NK-92 (cell line): ENCODE data around the gene PNCK.

Source experiments
- DNase-seq: peaks from one replicate; lab custom pipeline; 2025; ENCODE audit not compliant: unreplicated experiment; lab: John Stamatoyannopoulos, UW

PNCK gene

GRCh38 chrX:153642051-153642654 is 31.5 kb downstream of the PNCK start:
- no peak for DNase-seq

- no peak for DNase-seq
Observed at GRCh38 chrX:153641627-153642026, 32.0 kb downstream of the PNCK start.

GRCh38 chrX:153640736-153641575 is 32.7 kb downstream of the PNCK start:
- no peak for DNase-seq

- no peak for DNase-seq
Observed at GRCh38 chrX:153640045-153640686, 33.4 kb downstream of the PNCK start.

DNA sequence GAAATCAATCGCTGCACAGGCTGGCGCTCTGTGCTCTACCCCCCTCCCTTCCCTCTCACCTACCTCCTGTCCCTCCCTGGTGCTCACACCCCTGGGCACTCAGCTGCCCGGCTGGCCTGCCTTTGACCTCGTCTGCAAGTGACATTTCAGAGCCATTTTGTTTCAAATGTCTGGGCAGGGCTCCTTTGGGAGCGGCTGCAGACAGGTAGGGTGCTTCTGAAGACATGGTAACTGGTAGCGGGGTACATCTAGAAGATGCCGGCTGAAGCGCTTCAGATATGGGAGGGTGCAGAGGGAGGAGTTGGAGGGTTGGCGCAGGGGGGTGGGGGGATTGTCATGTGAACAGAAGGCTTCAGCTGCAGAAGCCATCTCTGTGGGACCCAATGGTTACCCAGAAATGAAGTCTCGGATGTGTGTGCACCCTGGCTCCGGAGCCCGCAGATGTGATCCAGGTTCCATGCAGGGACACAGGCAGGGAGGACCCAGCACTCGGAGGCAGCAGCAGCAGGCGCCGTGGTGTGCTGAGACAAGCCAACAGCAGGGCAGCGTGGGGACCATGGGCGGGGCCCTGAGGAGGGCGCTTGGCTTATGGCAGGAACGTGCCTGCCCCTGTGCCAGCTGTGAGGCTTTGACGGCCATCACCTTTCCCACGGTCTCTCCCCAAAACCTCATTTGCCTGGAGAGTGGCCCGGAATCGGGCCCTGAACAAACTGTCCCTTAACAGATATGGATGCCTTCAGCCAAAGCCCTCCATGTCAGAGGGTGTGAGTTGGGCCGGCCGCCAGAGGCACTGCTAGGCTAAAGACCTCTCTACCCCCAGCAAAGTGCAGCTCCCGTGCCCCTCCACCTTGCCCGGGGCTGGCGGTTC is 34.2 kb downstream of the PNCK start:
- no peak for DNase-seq

GRCh38 chrX:153638436-153639176 is 35.0 kb downstream of the PNCK start:
- DNase-seq: no peak

GRCh38 chrX:153638041-153638371 is 35.6 kb downstream of the PNCK start:
- no peak for DNase-seq

- DNase-seq: no peak
Observed at GRCh38 chrX:153637121-153638040, 36.2 kb downstream of the PNCK start.

GRCh38 chrX:153636716-153637115 is 36.9 kb downstream of the PNCK start:
- DNase-seq: no peak

DNA sequence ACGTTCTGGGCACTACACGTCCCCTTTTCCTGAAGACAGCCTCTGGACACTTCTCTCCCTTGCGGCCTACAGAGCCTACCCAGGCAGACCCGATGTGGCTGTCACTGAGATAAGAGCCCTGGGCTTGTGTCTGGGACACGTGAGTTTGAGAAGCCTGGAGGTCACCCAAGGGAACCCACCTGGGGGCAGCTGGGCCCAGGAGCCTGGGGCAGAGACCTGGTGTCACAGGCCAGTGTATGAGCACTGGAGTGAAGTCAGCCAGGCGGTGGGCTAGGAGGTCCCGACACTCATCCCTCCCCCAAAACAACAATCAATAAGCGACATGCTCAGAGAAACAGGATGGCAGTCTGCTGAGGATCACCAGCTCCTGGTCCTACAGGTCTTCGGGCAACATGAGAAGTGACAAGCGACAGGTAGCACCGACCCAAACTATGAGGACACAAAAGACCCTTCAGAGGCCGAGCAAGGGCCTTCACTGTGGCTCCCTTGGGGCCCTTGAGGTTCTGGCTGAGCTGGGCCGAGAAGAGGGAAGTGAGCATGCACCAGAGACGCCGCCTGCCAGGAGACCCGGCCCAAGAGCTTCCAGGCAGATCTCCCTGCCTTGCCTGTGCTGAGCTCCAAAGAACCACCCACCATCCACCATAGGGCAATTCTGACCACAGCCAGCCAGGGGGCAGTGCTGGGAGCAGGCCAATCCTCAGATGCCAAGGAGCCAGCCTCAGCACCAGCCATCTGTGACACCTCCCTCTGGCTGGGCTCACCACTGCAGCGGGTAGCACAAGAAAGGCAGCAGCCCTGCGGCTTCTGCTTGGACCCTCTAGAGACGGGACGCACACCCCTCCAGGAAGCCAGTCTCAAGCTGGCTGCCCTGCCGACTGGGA is 37.6 kb downstream of the PNCK start:
- no peak for DNase-seq

DNA sequence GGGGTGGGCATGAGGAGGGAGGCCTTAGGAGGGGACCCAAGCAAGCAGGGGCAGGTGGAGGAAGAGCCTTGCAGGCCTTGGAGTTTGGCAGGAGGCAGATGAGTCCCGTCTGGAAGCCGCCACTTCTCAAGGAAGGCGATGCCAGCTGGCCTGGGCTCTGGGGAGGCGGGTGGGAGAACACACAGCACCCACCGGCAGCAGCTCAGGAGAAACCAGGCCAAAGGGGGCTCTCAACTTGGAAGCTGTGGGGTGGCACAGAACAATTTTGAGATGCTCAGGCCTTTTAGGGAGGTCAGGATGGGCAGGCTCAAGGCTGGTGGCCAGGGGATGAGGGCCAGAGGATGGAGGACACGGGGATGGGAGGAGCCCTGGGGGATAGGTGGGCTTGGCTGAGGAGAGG is 38.2 kb downstream of the PNCK start:
- DNase-seq: no peak

GRCh38 chrX:153634832-153635231 is 38.8 kb downstream of the PNCK start:
- DNase-seq: no peak

DNA sequence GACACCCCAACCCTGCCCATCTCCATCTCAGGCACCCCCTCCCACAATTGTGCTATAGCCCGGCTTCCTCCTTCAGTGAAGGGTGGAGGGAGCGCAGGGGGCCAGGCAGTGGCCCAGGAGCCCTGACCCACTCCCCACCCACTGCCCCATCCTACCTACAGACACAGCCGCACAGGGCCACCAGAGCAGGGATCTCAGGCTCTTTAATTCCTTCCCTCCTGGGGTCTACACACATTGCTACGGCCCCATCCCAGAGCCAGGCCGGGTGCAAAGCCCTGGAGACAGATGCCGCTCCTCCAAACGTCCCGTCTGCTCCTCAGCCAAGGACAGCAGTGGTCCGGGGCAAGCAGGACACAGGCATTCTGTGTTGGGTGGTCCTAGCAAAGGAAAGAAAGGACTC is 39.4 kb downstream of the PNCK start:
- DNase-seq: no peak

GRCh38 chrX:153633607-153634180 is 39.9 kb downstream of the PNCK start:
- no peak for DNase-seq

- no peak for DNase-seq
Observed at GRCh38 chrX:153633048-153633447, 40.6 kb downstream of the PNCK start.

DNA sequence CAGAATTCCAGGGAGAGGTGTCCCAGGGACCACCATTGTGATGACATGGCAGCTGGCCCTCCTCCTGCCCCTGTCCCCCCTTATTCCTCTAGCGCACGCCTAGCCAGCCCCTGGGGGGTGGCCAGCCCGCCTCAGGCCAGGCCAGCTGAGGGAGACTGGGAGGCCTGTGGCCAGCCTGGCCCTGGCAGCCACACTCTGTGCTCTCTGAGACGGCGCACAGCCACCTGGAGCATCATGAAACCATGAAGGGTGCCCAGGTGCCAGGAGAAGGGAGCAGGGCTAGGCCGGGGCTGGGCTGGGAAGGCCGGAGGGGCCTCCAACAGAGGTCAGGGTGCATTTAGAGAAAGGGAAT is 41.0 kb downstream of the PNCK start:
- DNase-seq: no peak

DNA sequence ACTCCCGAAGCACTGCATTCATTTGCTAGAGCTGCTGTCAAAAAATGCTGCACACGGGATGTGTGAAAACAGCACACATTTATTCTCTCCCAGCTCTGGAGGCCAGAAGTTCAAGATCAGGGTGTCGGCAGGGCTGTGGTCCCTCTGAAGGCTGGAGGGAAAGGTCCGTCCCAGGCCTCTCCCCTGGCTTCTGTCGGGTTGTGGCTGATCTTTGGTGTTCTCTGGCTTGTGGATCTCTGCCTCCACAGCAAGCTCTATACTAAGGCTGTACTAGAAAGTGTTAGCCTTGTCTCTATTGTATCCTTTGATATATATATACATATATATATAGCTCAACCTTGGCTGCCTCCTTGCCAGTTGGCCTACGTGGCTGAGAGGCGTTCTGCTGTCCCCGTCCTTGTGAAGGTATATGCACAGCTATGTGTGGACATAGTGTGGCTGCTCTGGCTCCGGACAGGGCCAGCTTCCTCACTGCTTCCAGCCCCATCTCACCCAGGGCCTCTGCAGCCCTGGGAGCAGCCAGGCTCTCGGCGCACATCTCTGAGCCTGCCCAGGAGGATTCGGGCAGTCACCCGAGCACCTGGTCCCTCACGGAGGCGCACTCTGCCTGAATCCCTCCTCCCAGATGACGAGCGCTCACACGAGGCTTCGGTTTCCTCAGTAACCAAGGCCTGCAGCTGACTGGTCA is 41.6 kb downstream of the PNCK start:
- no peak for DNase-seq

GRCh38 chrX:153631346-153631745 is 42.3 kb downstream of the PNCK start:
- no peak for DNase-seq
